SW 1271 (cell line): ENCODE results near the gene ABHD5.

Source experiments
- DNase-seq, 2 experiments: peaks; one replicate each; lab custom pipeline; 2025; lab: John Stamatoyannopoulos, UW

Gene ABHD5

DNA sequence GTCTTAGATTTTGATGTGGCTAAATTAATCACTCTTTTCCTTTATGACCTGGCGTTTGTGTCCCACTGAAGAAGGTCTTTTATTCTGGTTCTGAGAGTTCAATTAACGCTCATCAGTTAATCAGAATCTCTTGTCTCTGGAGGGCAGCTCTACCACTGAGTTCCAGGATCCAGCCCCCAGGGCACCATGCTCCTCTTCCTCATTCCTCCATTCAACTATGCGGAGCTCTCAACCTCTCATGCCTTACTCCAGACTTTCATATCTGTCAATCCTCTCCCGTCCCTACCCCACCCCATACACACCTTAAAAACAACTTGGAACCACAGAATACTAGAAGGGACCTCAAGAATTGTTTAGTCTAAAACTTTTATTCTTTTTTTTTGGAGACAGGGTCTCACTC, 4.8 kb upstream of the ABHD5 start:
- no peak for DNase-seq

GRCh38 chr3:43686333-43686699, 4.4 kb upstream of the ABHD5 start:
- no peak for DNase-seq

DNA sequence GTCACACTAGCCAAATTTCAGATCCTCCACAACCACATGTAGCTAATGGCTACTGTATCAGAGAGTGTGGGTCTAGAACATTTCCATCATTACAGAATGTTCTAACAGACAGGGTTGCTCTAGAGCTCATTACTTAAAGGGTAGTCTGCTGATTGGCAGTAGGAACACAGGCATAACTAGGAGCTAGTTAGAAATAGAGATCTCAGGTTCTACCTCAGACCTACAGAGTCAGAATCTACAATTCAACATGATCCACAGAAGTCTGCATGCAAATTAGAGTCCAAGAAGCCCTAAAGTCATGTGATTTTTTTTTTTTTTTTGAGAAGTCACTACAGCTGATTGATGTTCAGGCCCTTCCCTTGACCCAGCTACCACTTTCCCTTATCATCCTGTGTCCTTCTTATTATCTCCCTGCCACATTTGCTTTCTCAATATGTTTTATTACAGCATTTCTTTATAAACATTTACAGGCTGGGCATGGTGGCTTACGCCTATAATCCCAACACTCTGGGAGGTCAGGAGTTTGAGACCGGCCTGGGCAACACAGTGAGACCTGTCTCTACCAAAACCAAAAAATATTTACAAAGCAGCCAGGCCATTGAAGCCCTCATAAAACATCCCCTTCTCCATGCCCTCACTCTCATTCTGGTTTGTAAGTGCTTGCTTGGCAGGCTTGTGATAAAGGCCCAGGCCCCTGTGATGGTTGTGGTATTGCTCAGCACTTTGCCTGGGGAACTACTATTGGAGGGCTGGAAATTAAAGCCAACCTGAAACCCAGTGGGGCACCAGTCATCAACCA, 3.8 kb upstream of the ABHD5 start:
- no peak for DNase-seq

- DNase-seq = no peak
Measured at GRCh38 chr3:43687499-43687811, 3.3 kb upstream of the ABHD5 start.

- no peak for DNase-seq
Measured at GRCh38 chr3:43688245-43688650, 2.5 kb upstream of the ABHD5 start.

DNA sequence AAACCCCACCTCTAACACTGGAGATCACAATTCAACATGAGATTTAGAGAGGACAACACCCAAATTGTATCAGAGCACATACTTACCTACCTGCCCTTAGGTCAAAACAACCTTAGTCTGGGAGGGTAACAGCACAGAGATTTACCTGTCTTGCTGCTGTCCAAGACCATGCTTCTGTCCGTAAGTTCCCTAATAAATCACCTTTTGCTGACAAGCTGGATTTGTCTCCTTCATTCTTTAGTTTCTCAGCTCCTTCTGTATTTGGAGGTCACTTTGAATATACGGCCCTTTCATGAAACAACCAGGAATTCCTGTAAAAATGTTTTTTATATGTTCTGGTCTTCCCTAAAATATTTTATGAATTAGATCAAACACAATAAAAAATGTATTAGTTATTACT, 1.6 kb upstream of the ABHD5 start:
- DNase-seq = no peak

DNA sequence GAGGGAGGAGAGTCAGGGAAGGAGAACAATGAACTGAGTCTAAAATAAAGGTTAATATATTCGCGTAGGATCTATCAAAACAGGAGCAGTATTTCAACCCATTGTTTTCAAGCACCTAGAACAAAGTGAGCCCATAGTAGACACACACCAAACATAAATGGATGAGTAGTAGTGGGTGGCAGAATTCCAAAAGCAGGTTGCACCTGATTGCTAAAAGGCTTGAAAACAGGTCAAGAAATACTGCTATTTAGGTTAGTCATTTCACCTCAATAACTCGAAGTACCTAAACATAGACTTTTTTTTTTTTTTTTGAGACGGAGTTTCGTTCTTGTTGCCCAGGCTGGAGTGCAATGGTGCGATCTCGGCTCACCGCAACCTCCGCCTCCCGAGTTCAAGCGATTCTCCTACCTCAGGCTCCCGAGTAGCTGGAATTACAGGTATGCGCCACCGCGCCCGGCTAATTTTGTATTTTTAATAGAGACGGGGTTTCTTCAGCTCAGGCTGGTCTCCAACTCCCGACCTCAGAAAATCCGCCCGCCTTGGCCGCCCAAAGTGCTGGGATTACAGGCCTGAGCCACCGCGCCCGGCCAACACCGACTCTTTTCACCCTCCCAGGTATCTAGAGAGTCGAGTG, 855 bp upstream of the ABHD5 start:
- no peak for DNase-seq

DNA sequence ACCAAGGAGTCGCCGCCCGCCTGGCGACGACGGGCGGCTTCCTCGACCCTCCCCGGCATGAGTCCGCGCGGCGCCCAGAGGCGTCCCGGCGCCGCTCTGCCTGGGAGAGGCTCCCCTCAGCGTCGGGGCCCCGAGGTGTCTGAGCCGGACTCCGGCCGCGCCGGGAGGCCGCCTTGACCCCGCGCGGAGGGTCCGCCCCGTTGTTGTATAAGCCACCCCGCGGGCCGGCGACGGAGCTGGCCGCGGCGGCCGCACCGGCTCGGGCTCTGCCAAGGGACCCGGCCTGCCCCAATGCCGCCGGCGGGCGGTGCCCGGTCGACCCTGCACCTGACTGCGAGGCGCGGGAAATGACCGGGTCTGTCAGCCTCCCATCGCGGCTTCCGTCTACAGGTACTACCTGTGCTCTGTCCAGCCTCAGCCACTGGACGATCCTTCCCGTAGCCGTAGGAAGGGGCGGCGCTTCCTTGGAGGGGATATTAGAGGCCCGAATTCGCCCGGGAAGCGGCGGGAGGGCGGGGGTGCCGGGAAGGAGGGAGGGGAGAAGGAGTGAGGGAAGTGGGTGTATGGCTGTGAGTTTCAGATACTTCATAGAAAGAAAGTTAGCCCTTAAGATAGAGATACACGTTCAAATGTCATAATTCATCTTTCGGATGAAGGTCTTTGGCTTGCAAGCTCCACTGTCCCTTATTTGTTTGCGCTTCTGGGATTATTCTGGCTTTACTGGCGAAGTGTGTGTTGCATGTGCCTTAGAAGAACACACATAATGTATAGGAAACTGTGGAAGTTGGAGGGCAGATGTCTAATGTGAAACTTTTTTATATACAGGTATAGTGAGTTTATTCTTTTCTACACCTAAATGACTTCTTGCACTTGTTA, 620 bp downstream of the ABHD5 start:
- DNase-seq = peak; percentile 13 to 64

- no peak for DNase-seq
Measured at GRCh38 chr3:43692085-43692855, 1.5 kb downstream of the ABHD5 start.

DNA sequence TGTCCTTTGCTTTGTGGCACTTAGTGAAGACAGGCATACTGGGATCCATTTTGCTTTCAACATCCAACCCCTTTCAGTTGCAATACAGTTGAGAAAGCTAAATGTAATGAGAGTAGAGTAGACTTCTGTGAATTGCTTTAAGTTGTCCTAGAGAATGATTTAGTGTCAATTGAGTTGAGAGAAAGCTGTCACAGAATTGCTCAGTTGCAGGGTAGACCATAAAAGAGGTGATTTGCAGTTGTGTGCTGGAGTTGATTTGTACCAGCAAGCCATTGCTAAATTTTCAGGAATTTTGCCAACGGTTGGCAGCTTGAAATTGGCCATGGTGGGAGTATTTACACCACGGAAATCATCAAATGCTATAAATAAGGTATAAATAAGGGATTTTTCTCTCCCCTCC, 2.2 kb downstream of the ABHD5 start:
- DNase-seq = no peak

- no peak for DNase-seq
Measured at GRCh38 chr3:43693594-43693993, 2.9 kb downstream of the ABHD5 start.

DNA sequence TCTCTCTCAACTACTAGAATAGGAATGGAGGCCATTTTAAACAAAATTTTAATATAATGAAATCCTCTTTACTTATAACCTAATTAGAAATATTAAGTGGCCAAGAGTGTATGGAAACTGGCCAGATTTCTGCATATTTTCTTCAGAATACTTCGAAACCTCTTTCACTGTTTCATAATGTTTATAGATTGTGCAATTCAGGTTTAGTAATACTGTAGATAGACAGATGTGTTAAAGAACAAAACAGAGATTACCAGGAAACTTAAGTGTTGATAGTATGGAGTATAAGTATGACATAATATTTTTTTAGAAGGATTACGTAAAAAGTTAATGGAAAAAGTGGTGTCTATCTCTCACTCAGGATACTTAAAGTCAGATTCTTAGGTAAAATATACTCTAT, 4.7 kb downstream of the ABHD5 start:
- DNase-seq = no peak

DNA sequence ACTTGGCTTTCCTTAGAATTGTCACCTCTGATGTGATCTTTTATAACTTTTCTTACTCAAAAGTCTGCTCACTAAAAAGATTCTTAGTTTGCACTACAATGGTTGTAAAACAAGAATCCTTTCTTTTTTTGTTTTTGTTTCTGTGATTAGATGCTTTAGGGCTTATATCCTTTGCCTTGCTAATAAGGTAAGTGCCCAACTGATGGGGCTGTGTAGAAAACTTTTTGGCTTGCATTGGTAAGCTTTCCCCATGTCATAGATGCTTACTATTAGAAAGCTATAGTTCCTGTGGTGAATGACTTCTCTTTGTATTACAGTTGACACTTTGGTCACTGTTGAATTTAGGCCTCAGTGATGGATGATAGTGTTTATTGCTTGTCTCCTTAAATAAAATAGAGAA, 5.1 kb downstream of the ABHD5 start:
- no peak for DNase-seq

GRCh38 chr3:43696441-43696840, 5.7 kb downstream of the ABHD5 start:
- DNase-seq = no peak

DNA sequence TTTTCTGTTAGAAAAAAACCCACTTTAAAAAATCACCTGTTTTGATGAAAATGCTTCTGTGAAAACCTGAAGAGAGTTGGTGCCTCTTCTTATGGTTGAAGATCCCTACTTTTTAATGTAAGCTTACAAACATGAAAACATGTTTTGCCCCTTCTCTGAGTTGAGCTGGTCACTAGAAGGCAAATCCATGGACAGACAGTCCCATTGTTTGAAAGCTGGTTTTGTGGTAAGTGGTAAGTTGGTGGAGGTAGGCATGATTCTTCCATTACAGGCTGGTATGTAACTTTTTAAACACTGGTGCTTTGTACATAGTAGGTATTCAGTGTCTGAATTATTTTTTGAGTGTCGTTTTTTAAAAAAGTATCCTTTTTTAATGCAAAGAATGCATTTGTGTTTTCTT, 6.1 kb downstream of the ABHD5 start:
- no peak for DNase-seq

DNA sequence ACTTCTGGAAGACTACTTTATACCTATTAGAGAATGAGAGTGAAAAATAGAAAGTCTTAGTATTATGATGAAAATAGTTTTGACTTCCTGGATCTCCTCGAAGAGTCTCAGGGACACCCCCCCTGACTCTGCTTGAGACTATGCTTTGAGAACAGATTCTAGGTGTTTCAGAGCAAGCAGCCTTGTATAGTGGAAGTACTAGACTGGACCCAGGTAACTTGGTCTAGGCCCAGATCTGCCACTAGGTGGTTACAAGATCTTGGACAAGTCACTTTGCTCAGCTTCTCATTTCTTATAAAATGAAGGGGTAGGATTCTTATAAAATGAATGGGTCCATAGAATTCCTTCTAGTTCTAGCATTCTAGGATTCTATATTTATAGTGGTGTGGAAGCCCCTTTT, 9.1 kb downstream of the ABHD5 start:
- DNase-seq = peak; percentile 12 to 38

GRCh38 chr3:43704697-43705096, 14.0 kb downstream of the ABHD5 start:
- no peak for DNase-seq

DNA sequence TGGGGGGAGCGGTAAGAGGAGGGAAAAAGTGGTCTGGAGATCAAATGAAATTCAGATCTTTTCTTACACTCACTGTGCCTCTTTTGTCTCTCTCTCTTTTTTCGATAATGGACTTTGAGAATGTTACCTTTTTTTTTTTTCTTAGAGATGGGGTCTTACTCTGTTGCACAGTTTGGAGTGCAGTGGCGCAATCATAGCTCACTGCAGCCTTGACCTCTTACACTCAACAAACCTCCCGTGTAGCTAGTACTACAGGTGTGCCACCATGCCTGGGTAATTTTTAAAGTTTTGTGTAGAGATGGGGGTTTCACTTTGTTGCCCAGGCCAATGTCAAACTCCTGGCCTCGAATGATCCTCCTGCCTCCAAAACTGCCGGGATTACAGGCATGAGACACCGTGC, 15.6 kb downstream of the ABHD5 start:
- DNase-seq = no peak

DNA sequence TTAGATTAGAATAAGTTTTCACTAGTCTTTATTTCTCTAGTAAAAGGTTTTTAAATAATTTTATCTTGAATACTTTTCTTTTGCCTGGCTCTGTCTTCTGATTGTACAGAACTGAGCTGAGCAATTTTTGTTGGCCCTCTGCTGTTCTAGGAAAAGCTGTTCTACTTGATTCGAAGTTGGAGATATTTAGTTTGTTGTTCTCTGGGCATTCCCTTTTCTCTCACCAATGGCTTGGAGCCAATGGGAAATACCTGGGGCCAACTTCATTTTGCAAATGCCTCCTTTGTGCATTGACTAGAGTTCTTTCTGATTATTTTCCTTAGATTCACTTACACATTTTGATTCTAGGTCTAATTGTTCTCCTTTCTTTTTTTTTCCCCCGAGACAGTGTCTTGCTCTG, 16.5 kb downstream of the ABHD5 start:
- no peak for DNase-seq

DNA sequence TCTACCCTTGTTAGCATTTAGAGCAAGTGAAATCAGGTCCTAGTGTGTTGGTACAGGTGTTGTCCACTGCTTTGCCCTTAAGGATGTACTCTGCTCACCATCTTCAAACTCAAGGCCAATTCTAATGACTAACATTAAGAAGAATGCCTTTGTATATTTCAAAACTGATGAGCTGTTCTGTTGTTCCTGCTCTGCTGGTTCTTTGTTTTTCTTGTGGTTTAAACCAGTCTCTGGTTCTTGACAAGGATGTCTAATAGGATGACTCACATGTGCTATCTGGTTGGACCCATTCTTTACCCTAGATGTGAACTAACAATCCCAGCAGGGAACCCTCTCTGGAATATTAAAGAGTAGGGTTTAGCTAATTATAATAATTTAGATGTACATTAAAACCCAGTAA, 17.3 kb downstream of the ABHD5 start:
- DNase-seq = peak; percentile 50 to 89

GRCh38 chr3:43709022-43709421, 18.3 kb downstream of the ABHD5 start:
- no peak for DNase-seq

- no peak for DNase-seq
Measured at GRCh38 chr3:43710607-43711006, 19.9 kb downstream of the ABHD5 start.
